ENCODE results near the gene NPL.

The NPL gene

GRCh38 chr1:182861994-182862393 lies 72.4 kb downstream of the NPL start:
- TF ChIP-seq CTCF (IDR thresholded peaks at IDR 0.05; ENCODE audit: insufficient read depth, low read depth, low read length, missing control alignments): no peak
- DNase-seq (ENCODE audit: low read depth): no peak
- H3K4me3 ChIP-seq (ENCODE audit: low read length): no peak overlapping the region

GRCh38 chr1:182862827-182863226 lies 73.3 kb downstream of the NPL start:
- TF ChIP-seq CTCF (IDR thresholded peaks at IDR 0.05; ENCODE audit: insufficient read depth, low read depth, low read length, missing control alignments): no peak
- DNase-seq (ENCODE audit: low read depth): no peak

GRCh38 chr1:182863940-182864339 lies 74.4 kb downstream of the NPL start:
- TF ChIP-seq CTCF (IDR thresholded peaks at IDR 0.05; ENCODE audit: insufficient read depth, low read depth, low read length, missing control alignments): no peak
- H3K4me3 ChIP-seq (ENCODE audit: low read length): no peak overlapping the region
- DNase-seq (ENCODE audit: low read depth): no peak

More at GRCh38 chr1:182862827-182863226, 73.3 kb downstream of the NPL start:
- H3K4me3 ChIP-seq (ENCODE audit: low read length): no peak overlapping the region

GRCh38 chr1:182867861-182868260 lies 78.3 kb downstream of the NPL start:
- no peak overlapping the region for H3K4me3 ChIP-seq (ENCODE audit: low read length)
- no peak for TF ChIP-seq CTCF (IDR thresholded peaks at IDR 0.05; ENCODE audit: insufficient read depth, low read depth, low read length, missing control alignments)
- no peak for DNase-seq (ENCODE audit: low read depth)

- peak; percentile 35 for DNase-seq (ENCODE audit: low read depth)
- no peak for TF ChIP-seq CTCF (IDR thresholded peaks at IDR 0.05; ENCODE audit: insufficient read depth, low read depth, low read length, missing control alignments)
- no peak overlapping the region for H3K4me3 ChIP-seq (ENCODE audit: low read length)
These were observed 79.7 kb downstream of the NPL start for GRCh38 chr1:182869241-182869666.

GRCh38 chr1:182872881-182873280 lies 83.3 kb downstream of the NPL start:
- DNase-seq (ENCODE audit: low read depth): no peak
- no peak overlapping the region for H3K4me3 ChIP-seq (ENCODE audit: low read length)
- TF ChIP-seq CTCF (IDR thresholded peaks at IDR 0.05; ENCODE audit: insufficient read depth, low read depth, low read length, missing control alignments): no peak

- H3K4me3 ChIP-seq (ENCODE audit: low read length): no peak overlapping the region
- TF ChIP-seq CTCF (IDR thresholded peaks at IDR 0.05; ENCODE audit: insufficient read depth, low read depth, low read length, missing control alignments): no peak
- peak; percentile 52 for DNase-seq (ENCODE audit: low read depth)
These were observed 86.3 kb downstream of the NPL start for GRCh38 chr1:182875889-182876288.

Measured in epithelial cell of esophagus (primary cell).